GM12878 (cell line): Measurements from ENCODE around the gene PPFIBP1. TPM values are rescaled to one million over a fixed set of nuclear protein-coding genes. Genes with fewer than 3 reads are reported as not detected.

Source experiments
- CBX5 ChIP-seq: sonication (generic); IDR thresholded peaks from 2 replicates; pipeline ENCODE4 v1.6.1; 2016; ENCODE audit warnings: low read depth, moderate library complexity, mild to moderate bottlenecking, inconsistent platforms
- CTCF ChIP-seq, 3 experiments: IDR thresholded peaks in 2 of 3; conservative IDR thresholded peaks in 1 of 3; 2 replicates each; pipeline ENCODE4 v1.5.1; 2011; ENCODE audit warnings: low read depth in 3 of 3, low read length in 3 of 3, mild to moderate bottlenecking in 3 of 3, control low read depth in 2 of 3, moderate library complexity in 2 of 3, inconsistent platforms in 1 of 3, mixed read lengths in 1 of 3; ENCODE audit not compliant: control insufficient read depth in 2 of 3, insufficient read depth in 1 of 3; ENCODE audit errors: extremely low read depth in 1 of 3
- E2F8 ChIP-seq: fragments of 450-650 bp; IDR thresholded peaks from 2 replicates; pipeline ENCODE4 v1.6.1; 2018; ENCODE audit warnings: mild to moderate bottlenecking, low read depth, moderate library complexity; ENCODE audit not compliant: partially characterized antibody
- EED ChIP-seq: sonication (generic); IDR thresholded peaks from 2 replicates; pipeline ENCODE4 v1.6.1; 2016; ENCODE audit warnings: antibody characterized with exemption, low read depth
- IKZF1 ChIP-seq: fragments of 450-650 bp; conservative IDR thresholded peaks from 2 replicates; pipeline ENCODE4 v1.6.1; 2017; ENCODE audit warnings: antibody characterized with exemption, mild to moderate bottlenecking
- RCOR1 ChIP-seq: conservative IDR thresholded peaks from 2 replicates; pipeline ENCODE4 v1.6.1; 2012; ENCODE audit warnings: low read depth, low read length, improper control_type of control experiment
- RELB ChIP-seq: fragments of 450-650 bp; IDR thresholded peaks from 2 replicates; pipeline ENCODE4 v1.6.1; 2017; ENCODE audit warnings: low read depth, mild to moderate bottlenecking, moderate library complexity
- SMARCA5 ChIP-seq: fragments of 450-650 bp; IDR thresholded peaks from 2 replicates; pipeline ENCODE4 v1.6.1; 2017; ENCODE audit warnings: mild to moderate bottlenecking
- polyA plus RNA-seq, 11 experiments: library from polyadenylated mRNA; depleted of rRNA in 4 of 11; unstranded in 6 of 11; stranded (reverse) in 5 of 11; fragments of >200 nt; fragmentation: Nextera tagmentation in 4 of 11; fragmentation: Illumina TruSeq in 1 of 11; extraction: Ambion mirVana in 4 of 11; extraction: Trizol in 1 of 11; gene quantifications; 1 replicate in 1 of 11; 2 replicates in 10 of 11; pipeline versions ENCODE4 v1.2.1 to v1.2.3, GENCODE V29; 2011 to 2016; ENCODE audit warnings: inconsistent platforms in 2 of 11, missing spikeins in 2 of 11, low read depth in 1 of 11
- total RNA-seq, 4 experiments: library from RNA; depleted of rRNA in 3 of 4; stranded (reverse); fragments of >200 nt in 3 of 4; fragmentation: Illumina TruSeq in 1 of 4; extraction: Trizol in 1 of 4; gene quantifications; 2 replicates each; pipeline versions ENCODE4 v1.2.1 to v1.2.3, GENCODE V29; 2013 to 2021

PPFIBP1 gene
- total and polyA plus RNA-seq, 10 of the 15 experiments (the other 5 are each of a cell fraction or from before 2014, with no cell fraction given): 0.47 to 7.8 (median 3.6) TPM

- TF ChIP-seq RELB (no peak), E2F8 (no peak), RCOR1 (no peak), EED (no peak), CBX5 (no peak), SMARCA5 (no peak), IKZF1 (no peak), CTCF (IDR thresholded peaks at IDR 0.05 in 2 of 3, conservative IDR thresholded peaks at IDR 0.05 in 1 of 3; ENCODE audit: control insufficient read depth in 2 of 3, extremely low read depth in 1 of 3, insufficient read depth in 1 of 3, low read depth in 3 of 3, low read length in 3 of 3) (no peak)
- TF ChIP-seq, all 136 proteins: peak for 0
These were observed 91.4 kb downstream of the PPFIBP1 start (continued) for GRCh38 chr12:27615331-27615891.
